NCI-H1417 treated with DMSO at 0.1 percent for 48 hours (cell line): Measurements from ENCODE around the gene NIM1K.
"Not testable (repeated sequence)": the region's sequence is repeated elsewhere in the genome, so short reads cannot be mapped to it uniquely, and the experiment has no call there.

Experiments
- DNase-seq: peaks from one replicate; lab custom pipeline; 2025; lab: John Stamatoyannopoulos, UW

The NIM1K gene

DNA sequence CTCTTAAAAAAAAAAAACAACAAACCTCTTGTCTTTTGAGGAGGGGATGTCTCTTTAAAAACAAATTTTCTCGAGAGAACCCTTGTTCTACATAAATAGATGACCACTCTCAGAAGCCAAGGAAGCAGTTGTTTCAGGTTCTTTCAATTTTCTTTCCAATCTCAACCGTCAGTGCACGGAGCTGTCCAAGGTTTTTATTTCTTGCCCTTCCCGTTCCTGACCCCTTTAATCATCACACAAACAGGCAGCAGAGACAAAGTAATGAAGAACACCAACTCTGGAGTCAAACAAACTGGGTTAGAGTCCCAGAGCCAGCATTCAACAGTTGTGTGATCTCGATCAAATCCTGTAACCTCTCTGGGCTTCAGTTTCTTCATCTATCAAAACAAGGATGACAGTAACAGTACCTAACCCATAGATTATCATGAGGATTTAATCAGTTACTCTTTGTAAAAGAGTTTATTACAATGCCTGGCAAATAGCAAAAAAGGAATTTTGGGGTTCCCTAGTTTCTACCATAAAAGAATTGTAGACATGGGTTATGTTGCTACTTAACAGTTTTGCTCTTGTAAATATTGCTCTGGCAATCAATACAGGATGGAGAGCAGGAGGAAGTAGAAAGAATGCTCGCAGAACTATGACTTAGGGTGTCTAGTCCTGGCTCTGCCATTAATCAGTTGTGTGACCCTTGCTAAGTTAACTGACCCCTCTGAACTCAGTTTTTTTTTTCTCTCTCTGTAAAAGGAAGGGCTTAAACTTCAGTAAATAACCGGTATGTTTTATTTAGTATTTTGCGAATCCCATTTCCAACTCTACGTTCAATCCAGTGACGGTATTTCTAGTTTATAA, 1.0 kb upstream of the NIM1K start:
- DNase-seq = no peak

DNA sequence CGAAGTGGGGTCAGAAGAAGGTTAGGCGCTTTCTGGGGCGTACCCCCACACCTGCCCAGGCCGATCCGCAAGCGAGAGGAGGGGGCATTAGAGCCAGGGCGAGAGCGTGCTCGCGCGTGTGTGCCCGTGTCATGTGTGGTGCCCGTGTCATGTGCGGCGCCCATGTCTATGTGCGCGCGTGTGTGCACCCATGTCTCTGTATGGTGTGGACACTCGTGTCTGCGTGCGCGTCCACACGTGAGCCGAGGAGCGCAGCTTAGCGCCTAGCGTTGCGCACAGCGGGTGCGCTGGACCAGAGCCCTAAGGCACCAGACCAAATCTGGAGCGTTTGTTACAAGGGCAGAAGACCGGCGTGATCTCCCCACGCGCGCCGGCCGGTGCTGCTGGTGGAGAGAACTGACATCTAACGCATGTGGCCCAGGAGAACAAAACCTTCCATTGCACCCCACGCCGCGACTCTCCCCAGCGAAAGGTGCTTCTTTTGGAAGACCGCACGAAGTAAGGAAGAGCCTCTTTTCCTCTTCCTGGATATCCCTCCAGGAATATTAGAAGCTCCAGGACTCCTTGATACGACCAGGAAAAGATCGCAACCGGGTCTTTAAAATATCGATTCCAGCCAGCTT, 644 bp downstream of the NIM1K start:
- no peak for DNase-seq

DNA sequence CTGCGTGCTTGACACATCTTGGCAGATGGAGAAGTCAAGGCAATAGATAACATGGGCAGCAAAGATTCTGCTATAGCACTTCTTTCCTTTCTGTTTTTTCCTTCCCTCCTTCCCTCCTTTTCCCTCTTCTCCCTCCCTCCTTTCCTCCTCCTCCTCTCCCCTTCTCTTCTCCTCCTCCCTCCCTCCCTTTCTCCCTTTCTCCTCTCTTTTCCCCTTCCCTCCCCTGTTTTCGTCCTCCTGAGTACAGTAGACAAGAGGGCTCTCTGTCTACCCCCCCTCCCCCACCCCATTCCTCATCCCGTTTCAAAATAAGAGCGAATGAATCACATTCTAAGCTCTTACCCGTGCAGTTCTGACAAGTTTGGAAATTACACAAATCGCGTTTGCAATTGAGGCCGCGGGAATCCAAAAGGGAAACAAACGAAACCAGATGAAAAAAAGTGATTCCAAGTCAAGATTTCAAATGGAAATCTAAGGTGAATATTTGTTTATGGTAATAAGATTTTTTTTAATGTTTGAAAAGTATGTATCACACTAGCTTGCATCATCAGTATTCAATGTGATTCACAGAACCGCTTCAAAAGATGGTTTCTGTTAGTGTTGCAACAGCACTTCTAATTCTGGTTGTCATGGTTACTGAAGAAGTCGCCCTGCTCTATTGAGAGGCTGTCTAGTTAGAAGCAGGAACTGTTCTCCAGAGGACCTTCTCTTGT, 1.3 kb downstream of the NIM1K start:
- DNase-seq = no peak

DNA sequence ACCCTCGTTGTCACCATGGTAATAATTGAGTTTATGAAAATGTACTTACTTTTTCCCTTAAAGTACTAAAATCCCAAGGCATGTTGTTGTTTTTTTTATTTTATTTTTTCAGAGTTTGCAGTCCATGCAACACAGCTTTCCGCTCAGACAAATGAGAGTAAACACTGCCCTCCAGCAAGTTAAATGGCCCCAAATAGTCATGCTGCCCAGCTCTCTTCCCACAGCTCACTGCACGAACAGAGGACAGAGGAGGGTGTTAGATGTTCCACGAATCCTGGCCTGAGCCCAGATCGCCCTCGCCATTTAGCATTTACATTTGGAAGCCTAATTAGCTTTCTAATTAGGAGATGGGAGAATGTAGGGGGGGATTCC, 1.9 kb downstream of the NIM1K start:
- no peak for DNase-seq

DNA sequence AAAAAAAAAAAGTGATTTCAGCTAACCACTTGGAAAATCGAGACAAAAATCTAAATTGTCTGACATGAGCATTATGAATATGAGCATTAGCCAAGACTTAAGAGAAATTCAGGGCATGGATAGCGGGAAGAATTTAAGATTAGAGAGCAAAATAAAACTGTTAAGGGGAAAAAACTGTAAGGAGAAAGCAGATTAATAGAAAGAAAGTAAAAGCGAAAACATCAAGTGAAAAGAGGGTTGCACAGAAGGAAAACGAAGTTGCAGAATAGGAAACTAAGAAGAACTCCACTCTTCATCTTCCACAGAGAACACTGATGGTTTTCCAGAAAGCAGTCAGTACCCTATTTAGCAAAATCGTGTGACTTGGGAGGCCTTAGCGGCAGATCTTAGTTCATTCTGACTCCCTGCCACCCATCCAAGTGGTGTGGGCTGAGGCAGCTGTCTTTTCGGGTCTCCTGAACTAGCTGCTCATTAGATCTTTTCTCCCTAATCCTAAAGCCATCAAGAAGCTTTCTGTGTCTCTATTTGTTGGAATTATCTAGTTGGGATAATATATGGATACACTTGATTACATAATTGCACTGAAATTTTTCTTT, 3.7 kb downstream of the NIM1K start:
- no peak for DNase-seq

DNA sequence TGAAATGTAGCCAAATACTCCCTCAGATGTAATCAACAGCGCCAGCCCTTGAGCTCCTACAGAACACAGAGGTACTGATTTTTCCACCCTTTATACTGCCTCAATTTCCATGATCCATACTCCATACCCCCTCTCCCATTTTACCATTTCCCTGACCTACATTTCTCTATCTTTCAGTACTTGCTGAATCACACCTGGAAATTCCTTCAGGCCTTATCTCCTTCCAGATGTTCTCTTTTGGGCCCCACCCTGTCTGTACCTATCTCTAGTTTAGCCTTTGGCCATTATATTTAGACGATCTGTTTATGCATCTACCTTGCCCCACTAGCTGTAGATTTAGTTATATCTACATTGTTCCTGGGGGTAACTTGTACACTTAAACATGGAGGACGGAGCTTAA, 5.5 kb downstream of the NIM1K start:
- no peak for DNase-seq

DNA sequence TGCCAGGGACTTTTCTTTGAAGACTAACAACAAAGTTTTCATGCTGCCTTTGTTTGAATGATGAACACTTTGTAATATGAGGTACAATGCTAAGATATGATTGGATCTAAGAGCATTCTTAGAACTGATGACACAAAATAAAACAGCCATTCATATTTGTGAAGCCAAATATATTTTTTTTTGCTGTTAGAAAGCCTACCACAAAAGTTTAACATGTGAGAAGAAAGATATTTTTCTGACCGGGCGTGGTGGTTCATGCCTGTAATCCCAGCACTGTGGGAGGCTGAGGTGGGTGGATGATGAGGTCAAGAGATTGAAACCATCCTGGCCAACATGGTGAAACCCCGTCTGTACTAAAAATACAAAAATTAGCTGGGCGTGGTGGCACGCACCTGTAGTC, 9.4 kb downstream of the NIM1K start:
- DNase-seq = not testable (repeated sequence)

DNA sequence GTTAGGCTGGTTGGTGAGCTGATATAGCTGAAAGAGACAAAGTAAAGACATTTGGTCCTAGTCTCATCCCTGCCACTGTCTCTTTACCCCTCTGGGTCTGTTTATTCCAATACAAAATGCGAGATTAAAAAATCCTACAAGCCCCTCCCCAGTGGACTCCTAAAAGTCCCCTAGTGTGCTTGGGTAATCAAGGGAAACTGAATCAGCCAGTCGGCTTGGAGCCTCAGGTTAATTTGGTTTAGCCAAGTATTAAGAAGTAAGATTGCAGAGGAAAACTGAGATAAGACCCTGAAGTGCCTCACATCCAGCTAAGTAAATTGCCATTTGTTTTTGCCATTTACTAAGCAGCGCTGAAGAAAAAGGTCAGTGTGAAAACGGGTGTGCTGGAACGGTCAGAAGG, 10.4 kb downstream of the NIM1K start:
- no peak for DNase-seq

DNA sequence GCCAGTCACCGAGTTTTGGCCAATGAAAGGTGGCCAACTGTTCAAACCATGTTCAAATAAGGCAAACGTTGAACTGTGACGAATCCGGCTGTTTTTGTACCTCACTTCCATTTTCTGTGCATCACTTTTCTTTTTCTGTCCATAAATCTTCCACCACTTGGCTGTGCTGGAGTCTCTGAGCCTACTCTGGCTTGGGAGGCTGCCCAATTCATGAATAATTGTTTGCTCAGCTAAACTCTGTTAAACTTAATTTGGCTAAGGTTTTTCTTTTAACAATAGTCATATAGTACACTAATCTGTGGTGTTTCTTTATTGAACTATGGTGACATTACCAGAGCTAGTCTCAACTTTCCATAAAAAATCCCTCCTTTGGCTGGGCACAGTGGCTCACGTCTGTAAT, 11.3 kb downstream of the NIM1K start:
- no peak for DNase-seq

DNA sequence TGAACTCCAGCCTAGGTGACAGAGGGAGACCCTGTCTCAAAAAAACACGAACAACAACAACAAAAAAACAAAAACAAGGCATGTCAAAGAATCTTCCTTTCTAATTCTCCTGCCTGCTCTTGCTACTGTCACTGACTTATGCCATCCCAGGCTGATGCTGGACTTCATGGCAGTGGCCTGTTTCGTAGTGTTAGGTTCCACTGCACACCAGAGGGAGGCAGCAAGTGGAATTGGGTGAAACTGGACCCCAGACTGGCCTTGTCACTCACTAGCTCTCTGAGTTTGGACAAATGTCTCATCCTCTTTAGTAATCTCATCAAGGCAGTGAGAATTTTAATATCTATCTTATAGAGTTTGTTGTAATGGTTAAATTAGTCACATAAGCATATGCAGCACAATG, 12.9 kb downstream of the NIM1K start:
- DNase-seq = no peak

DNA sequence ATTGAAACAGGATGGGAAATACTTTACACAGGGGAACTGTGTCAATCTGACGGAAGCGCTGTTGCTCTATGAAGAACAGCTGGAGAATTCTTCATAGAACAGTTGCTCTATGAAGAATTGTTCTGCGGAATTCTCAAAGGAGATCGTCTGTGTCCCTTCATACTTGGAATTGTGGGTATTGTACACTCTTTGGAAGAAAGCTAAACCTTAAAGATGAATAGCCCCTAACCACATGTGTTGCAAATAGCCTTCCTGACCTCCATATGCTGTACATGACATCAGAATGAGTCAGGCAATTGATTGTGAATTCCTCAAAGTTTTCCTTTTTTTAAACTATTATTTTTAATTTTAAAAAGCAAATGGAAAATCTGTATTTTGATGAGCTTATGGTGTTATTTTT, 15.6 kb downstream of the NIM1K start:
- no peak for DNase-seq

DNA sequence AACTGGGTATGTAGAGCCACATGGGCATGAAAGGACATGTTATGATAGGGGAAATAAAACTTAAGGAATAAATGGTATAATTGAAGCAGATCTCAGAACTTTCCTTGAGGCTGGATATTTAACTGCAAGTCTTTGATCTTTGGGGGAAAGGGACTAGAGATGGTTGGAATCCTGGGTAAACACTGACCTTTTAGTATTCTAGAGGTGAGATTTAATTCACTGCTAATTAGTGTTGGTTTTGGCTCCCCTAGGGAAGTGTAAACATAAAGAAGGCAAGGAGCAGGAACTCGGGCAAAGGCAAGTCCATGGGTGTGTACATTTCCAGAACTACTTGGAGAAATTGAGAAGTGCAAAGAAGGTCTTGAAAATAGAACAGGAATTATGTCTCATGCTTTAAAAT, 16.6 kb downstream of the NIM1K start:
- no peak for DNase-seq

DNA sequence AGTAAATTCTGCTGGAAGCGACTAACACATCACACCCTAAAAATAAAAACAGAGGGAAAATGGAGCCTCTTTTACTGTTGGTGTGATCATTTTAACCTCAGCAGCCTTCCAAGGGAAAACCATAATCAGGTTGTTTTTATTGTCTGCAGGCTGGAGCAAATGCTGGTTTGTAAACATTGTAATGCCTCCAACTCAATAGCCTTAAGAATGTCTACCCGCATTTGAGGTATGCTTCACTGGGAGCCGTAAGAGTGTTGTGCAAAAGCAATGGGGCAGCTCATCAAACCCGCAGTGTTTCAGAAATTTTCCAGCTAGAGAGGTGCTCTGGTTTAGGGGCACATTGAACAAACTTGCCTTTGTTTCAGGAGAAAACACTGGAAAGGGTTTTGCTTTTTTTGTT, 17.0 kb downstream of the NIM1K start:
- no peak for DNase-seq

DNA sequence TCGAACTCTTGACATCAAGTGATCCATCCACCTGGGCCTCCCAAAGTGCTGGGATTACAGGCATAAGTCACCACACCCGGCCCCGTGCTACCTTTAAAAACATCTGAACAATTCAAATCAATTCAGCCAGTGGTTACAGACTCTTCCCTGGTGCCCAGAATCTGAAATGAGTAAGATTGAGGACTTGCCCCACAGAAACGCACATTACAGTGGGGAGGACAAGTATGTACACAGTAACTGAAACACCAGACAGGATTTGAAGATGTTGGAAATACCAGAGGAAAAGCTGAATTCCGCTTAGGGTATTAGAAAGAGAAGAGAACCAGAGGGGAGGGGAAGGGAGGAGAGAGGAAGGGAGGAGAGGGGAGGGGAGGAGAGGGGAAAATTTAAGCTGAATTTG, 17.8 kb downstream of the NIM1K start:
- no peak for DNase-seq

DNA sequence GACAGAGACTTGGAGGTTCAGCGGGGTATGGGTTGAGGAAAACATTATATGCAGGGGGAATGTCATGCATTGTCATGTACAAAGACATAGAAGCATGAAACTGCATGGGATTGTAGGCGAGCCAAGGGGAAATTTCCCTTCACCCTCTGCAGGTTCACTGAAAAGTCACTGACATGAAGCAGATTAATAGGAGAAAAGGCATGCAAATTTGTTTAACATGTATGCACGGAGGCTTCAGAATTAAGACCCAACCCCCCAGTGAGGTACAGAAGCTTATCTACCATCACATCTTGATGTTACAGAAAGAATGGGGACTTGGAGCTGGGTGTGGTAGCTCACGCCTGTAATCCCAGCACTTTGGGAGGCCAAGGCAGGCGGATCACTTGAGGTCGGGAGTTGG, 18.5 kb downstream of the NIM1K start:
- DNase-seq = no peak

DNA sequence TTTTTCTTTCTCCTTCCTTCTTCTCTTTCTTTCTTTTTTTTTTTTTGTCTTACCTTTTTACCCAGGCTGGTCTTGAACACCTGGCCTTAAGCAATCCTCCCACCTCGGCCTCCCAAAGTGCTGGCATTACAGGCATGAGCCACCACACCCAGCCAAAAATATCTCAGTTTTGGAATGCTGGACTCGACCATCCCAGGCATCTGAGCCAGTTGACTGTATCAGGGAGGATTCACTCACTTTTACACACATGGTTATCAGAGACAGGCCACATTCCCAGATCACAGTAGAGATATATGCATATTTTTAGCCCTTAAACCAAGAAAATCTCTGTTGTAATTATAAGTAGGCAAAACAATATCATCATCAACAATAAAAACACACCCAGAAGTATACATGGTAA, 21.9 kb downstream of the NIM1K start:
- no peak for DNase-seq

DNA sequence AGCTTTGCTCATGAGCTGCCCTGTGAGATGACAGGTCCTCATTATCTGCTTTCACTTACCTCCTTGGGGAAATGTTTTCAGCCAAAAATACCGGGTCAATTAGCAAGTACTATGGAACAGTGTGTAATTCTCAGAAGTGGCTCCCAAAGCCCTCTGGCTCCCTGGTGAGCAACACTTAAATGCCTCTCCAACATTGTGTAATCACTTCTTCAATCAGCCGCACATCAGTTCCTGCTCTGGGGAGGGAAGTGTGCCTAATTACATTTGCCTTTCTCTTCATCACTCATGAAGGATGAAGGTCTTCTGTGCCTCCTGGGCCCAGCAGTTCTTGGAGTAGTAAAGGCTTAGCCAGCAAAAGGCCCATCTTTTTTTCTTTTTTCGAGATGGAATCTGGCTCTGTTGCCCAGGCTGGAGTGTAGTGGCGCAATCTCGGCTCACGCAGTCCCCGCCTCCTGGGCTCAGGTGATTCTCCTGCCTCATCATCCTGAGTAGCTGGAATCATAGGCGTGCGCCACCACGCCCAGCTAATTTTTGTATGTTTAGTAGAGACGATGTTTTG, 23.1 kb downstream of the NIM1K start:
- DNase-seq = no peak

DNA sequence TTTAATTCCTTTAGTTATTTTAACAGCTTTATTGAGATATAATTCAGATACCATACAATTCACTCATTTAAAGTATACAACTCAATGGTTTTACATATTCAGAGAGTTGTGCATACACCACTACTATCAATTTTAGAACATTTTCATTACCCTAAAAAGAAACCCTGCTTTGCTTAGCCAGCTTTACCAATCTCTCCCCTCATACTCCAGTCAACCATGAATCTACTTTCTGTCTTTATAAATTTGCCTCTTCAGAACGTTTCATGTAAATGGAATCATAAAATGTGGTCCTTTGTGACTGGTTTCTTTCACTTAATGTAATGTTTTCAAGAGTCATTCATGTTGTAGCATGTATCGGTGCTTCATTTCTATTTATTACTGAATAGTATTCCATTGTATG, 24.9 kb downstream of the NIM1K start:
- DNase-seq = no peak

DNA sequence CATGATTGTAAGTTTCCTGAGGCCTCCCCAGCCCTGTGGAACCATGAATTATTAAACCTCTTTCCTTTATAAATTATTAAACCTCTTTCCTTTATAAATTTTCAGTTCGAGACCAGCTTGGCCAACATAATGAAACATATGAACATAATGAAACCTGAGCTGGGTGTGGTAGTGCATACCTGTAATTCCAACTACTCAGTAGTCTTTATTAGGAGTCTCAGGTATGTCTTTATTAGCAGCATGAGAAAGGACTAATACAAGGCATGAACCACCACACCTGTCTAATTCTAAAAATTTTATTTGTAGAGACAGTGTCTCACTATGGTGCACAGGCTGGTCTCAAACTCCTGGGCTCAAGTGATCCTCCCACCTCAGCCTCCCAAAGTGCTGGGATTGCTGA, 27.1 kb downstream of the NIM1K start:
- DNase-seq = no peak

DNA sequence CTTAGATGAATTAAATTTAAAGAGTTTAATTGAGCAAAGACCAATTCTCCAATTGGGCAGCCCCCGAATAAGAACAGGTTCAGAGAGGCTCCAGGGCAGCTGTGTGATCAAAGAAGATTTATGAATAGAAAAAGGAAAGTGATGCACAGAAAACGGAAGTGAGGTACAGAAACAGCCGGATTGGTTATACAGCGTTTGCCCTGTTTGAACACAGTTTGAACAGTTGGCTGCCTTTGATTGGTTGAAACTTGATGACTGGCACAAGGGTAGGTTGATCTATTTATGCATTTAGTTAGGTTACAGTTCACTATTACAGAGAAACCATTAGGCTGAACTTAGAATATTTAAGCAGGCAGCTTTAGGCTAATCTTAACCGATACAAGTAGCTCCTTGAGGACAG, 29.5 kb downstream of the NIM1K start:
- no peak for DNase-seq

DNA sequence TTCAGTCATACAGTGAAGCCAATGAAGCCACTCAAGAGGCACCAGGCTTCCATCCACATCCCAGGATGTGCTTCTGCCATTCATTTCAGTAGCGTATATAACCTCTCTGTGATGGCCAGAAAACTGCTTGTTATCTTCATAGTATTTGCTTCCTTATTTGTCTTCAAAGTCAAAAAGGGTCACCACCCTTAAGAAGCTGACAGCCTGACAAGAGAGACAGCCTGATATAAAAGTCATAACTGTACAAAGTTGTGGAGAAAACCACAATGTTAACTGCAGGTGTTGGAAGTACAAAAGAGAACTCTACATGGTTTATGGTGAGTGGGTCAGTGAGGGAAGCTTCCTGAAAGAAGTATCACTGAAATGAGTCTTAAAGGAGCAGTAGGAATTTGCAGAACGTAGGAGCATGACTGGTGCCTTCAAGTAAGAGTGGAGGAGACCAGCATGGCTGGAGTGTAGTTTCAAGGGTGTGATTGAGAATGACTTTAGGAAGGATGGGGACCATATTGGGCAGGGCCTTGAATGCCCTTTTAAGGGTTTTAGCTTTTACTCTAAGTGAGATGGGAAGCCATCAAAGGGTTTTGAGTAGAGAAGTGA, 33.7 kb downstream of the NIM1K start:
- no peak for DNase-seq

DNA sequence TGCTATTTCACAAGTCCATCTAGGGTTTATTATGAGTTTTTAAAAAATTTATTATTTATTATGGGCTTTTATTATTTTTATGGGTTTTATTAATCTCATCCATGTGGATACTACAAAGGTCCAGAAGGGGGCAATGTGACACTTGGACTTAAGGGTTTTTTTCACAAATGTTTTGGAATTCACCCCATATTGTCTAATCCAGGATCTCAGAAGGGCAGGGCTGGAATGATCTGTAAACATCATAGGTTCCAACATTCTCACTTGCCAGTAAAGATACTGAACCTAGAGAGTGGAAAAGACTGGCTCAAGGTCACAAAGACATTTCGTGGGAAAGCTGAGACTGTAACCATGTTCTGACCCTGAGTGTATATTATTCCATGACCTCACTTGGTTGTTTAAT, 35.6 kb downstream of the NIM1K start:
- no peak for DNase-seq
